GM21390 (cell line): Measurements from ENCODE around the gene DAPK1.
"Not testable (repeated sequence)": the region's sequence is repeated elsewhere in the genome, so short reads cannot be mapped to it uniquely, and the experiment has no call there.

Experiments used
- ATAC-seq: cut with Tn5 transposase; IDR thresholded peaks from one replicate; pipeline ENCODE4 v1.9.1; 2021; ENCODE audit not compliant: unreplicated experiment

DAPK1 gene

DNA sequence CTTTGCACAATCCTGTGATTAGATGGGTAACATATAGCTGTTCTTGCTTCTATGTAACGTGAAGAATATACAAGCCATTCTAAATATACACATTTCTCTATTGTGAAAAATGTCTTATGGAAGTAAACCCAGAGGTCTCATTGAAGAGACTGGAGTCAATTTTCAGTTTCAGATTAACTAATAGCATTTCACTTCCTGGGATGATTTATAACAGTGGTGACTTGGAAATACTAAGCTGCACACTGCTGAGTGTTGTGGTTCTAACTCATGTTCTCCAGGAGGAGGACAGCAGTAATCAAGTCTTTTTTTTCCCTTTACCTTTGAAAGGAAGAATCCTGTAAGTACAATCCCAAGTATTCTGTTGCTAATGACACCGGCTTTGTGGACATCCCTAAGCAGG, 231.6 kb downstream of the DAPK1 start:
- no peak for ATAC-seq

DNA sequence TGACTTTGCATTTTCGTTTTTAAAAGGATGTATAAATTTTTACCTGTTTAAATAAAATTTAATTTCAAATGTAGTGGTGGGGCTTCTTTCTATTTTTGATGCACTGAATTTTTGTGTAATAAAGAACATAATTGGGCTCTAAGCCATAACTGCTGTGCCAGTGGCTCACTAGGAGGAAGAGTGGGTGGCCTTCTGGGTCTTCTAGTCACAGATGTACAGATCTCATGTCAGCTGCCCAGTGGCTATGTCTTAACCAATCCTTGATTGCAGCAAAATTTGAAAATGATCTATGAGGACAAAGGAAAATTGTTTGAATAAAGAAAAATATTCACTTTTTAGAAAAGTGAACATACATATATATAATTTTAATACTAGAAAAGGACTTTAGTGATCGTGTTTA, 233.7 kb downstream of the DAPK1 start:
- no peak for ATAC-seq

DNA sequence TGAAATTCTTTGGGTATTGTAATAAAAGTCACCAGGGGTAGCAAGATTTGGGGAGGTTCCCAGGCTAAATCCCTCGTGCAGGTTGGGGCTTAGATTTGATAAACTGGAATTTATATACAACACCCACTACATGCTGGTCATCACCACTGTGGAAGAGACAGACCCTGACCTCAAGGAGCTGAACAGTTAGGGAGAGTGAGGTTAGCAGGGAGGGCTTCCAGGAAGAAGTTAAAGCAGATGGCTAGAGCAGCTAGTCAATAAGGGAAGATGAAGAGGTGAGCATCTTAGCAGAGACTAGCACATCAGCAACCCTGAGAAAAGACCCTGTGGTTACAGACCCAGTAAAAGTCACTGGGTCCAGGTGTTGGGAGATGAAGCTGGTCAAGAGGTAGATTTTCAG, 234.7 kb downstream of the DAPK1 start:
- ATAC-seq, result no peak

DNA sequence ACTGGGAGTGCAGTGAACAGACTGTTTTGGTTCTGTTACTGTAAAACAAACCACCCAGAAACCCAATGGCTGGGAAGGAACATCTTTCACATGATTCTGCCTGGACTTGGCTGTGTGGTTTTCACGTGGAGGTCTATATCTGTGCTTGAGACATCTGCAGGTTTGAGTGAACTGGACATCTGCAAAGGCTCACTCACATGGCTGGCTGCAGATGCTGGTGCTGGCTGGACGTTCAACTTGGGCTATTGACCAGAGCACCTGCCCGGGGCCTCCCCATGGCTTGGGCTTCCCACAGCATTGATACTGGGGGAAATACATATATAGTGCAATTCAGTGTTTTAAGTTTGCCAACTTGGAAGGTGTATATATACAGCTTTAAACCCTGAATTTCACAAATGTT, 235.1 kb downstream of the DAPK1 start:
- no peak for ATAC-seq

DNA sequence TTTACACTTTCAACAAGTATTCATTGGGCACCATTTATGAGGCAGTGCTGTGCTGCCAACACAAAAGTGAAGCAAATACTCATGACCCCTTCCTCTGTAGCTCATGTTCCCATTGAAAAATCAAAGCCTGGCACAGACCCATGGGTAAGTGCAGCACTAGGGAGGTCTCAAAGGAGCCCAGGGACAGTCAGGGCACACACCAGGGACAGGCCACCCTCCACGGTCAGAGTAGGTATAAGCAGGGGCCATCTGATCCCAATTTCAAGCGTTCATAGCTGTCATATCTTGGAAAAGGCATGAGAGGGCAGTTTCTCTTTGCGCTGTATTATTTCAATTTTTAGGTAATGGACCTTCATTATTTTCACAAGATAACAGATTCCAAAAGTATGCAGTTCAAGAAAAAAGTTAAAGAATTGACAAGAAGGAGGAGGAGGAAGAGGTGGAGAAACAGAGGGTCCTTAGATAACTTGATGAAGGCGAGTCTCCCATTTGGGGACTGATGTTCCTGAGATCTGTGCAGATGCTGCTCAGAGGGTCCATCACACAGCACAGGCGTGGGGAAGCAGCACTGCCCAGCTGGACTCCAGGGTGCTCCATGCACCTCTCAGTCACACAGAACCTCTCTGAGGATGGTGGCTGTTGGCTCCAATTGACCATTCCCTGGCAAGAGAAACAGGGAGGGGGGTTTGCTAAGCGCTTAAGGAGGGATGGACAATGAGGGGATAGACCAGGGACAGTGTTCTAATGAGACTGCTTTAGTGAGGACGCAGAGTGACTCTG, 235.8 kb downstream of the DAPK1 start:
- ATAC-seq, result no peak

DNA sequence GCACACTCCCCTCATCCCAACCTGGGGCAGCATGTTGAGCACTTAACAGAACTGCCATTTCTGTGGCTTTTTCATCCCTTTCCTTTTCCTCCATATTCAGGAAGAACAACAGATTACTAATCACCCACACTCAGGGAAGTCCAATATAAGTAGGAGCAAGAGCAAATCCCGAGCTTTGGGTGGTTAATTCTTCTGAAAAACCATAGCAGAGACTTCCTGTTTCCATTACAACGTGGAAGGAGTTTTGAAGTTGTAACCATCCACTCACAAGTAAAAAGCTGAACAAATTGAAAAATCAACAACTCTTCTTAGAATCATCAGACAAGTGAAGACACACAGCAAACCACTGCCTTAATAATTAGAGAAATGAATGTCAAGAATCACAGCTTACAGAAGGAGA, 236.4 kb downstream of the DAPK1 start:
- no peak for ATAC-seq

DNA sequence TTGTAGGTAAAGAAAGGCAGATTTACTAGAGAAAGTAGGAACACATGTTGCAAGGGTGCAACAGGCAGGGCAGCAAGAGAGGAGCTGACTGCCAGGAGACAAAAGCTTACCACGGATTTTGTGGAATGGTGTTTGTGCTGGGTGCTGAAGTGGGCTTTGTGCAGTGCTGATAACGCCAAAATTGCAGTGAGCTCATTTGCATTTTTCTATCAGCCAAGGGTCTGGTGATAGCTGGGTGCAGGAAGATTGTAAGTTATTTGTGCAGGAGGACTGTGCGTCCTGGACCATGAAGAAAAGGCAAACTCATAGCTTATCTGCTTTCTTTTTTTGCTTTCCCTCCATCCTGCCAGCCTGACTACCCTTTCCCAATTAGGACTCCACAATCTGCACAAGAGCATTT, 241.9 kb downstream of the DAPK1 start:
- ATAC-seq, result no peak

DNA sequence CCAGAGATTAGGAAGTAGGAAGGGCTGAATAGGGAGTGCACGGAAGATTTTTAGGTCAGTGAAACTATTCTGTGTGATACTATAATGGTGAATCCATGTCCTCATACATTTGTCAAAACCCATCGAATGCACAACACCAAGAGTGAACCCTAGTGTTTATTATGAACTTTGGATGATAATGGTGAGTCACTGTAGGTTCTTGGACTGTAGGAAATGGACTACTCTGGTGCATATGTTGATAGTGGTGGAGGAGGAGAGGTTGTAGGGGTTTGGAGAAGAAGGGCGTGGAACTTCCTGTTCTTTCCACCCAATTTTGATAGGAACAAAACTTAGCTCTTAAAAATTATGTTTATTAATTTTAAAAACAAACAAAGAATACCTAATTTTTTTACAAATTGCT, 242.5 kb downstream of the DAPK1 start:
- ATAC-seq, result no peak

DNA sequence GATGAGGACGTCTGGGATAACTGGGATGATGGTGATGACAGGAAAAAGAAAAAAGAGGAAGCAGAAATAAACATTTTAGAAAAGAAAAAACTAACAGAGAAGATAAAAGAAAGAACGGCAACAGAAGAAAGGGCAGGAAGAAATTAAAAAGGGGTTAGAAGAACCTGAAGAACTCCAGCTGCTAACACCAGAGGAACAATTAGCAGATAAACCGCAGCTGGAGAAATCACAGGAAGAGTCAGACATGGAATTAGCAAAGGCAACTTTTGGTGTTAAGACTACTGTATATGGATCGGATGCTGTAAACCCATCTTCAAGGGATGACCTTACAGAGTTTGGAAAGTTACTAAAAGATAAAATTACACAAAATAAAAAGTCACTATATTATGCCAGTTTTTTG, 243.7 kb downstream of the DAPK1 start:
- no peak for ATAC-seq

DNA sequence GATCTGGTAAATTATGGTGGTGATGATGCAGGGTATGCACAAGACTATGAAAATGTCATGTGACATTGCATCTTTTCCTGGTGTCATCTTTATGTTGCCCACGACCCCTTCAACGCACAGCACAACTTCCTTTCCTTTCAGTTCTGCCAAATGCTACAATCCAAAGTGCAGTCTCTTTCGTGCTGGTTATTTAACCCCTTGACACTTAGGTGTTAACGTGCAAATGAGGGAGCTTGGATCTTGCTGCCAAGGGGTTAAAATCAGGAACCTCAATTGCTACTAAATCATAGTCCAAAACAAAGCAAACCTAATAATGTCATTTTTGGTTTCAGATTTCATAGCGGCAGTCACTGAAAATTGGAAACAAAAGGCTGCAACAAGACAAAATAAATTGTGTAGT, 244.2 kb downstream of the DAPK1 start:
- no peak for ATAC-seq

DNA sequence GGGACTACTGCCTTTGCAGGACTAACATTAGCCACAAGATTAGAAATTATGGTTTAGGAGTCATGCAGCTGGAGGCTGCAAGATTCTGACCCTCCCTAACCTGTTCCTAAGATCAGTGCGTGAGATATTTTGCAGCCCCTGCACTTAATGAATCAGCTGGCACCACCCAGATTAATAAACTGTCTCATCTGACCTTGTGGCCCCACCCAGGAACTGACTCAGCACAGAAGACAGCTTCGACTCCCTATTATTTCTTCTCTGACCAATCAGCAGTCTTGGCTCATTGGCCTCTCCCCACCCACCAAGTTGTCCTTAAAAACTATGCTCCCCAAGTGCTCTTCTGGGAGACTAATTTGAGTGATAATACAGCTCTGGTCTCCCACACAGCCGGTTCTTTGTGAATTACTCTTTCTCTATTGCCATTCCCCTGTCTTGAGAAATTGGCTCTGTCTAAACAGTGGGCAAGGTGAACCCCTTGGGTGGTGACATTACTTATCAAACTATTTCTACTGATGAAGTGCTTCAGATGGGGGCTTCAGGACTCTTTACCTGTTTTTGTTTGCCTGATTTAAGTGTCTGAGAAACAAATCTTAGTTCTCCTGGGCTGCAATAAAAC, 245.3 kb downstream of the DAPK1 start:
- no peak for ATAC-seq

DNA sequence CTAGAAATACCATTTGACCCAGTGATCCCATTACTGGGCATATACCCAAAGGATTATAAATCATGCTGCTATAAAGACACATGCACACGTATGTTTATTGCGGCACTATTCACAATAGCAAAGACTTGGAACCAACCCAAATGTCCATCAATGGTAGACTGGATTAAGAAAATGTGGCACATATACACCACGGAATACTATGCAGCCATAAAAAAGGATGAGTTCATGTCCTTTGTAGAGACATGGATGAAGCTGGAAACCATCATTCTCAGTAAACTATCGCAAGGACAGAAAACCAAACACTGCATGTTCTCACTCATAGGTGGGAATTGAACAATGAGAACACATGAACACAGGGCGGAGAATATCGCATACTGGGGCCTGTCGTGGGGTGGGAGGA, 246.6 kb downstream of the DAPK1 start:
- not testable (repeated sequence) for ATAC-seq

DNA sequence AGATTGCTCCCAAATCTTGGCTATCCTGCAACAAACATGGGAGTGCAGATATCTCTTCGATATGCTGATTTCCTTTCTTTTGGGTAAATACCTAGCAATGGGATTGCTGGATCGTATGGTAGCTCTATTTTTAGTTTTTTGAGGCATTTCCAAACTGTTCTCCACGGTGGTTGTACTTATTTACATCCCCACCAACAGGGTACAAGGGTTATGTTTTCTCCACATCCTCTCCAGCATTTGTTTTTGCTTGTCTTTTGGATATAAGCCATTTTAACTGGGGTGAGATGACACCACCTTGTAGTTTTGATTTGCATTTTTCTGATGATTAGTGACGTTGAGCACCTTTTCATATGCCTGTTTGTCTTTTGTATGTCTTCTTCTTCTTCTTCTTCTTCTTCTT, 248.5 kb downstream of the DAPK1 start:
- no peak for ATAC-seq

DNA sequence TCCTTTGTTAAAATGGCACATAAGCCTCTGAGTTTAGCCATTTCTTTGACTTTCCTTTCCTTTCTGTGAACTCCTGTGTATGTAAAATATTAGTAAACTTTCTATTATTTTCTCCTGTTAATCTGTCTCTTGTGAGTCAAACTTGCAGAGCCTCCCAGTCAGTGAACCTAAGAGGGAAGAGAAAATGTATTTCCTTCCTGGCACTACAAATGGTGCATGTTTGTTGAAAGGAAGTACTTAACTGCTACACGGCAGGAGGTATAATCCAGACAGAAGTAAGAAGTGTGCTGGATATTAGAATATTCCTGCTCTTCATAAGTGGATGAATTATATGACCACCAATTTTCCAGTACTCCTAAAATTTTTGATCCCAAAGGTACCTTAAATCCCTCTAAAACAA, 251.2 kb downstream of the DAPK1 start:
- no peak for ATAC-seq

DNA sequence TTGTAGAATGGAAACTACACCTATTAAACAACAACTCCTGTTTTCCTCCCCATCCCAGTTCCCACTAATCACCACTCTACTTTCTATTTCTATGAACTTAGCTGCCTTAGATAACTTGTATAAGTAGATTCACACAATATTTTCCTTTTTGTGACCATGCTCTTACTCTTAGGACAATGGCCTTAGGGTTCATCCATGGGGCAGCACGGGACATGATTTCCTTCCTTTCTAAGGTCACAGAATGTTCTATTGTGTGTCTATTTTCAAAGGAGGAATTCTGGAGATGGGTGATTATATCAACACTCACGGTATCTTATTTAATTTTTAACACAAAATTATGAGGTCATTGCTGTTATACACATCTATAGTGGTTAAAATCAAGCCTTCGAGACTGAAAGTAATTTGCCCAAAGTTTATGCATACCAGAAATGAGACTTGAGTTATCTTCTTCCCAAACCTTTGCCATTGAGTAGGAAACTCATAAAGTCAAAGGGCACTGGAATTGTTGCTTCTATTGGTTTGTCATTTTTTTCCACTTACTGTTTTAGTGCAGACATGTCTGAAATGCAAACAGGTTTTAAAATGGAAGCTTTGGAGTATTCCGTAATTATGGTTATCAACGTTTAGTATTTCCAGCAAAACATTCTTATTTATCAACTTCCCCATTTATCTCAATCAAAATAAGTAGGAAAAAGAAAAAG, 251.8 kb downstream of the DAPK1 start:
- no peak for ATAC-seq

DNA sequence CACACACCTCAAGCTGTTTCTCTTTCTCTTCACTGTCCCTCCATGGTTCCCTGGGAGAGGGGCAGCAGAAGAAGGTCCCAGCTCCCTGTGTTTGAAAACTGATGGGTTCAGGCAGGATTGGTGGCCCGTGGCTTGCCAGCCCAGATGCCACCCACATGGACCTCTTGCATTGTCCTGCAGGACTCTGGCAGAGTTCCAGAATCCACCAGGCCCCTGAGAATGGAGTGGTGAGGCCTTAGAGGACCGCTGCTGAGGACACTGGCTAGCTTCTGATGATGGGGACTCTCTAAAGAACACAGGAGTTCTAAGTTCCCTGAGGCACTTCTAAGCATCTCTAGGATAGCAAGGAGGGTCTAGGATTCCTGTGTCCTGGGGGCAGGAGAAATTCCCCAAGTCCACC, 253.1 kb downstream of the DAPK1 start:
- no peak for ATAC-seq

DNA sequence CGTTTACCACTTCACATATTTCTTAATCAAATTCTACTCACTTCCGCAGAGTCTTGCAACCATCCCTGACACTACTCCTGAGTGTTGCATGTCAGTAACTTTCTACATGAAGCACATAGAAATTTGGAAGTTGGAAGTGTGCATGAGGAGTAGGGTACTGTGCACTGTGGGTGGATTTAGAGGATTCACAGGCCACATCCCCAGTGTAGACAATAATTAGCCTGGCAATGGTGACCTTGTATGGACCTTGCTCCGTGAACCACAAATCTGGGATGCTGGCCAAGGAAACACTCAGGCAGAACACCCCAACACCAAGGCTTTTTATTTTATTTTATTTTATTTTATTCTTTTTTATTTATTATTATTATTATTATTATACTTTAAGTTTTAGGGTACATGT, 253.8 kb downstream of the DAPK1 start:
- ATAC-seq, result no peak

DNA sequence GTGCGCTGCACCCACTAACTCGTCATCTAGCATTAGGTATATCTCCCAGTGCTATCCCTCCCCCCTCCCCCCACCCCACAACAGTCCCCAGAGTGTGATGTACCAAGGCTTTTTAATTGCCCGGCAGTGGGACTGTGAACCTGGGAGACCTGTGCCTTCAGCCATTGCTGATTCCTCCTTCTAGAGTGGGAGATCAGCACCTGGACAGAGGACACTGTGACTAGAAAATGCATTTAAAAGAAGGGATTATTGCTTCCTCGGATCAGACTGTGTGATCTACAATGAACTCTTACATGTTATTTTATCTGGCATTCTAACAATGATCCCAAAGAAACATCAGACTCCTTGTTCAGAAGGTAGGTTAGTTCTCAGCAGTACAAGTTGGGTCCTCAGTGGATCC, 254.2 kb downstream of the DAPK1 start:
- no peak for ATAC-seq

DNA sequence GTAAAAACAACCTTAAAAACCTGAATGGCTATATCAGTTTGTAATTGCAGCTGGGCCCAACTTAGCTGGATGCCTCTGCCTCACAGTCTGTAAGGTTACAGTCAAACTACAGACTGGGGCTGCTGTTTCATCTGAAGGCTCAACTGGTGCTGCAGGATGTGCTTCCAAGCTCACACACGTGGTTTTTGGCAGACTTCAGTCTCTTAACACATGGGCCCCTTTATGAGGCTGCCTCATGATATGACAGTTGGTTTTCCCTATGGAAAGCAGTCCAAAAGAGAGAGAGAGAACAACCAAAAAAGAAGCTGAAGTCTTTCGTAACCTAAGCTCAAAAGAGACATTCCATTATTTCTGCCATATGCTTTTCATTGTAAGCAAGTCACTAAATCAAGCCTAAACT, 255.6 kb downstream of the DAPK1 start:
- ATAC-seq, result no peak
